Heart left ventricle (tissue), 16 donors: ENCODE measurements around the gene CD151. TPM values are rescaled to one million over a fixed set of nuclear protein-coding genes. Genes with fewer than 3 reads are reported as not detected.

Experiments used
- ATAC-seq, 4 donors: fragments of 200-7000 bp; cut with Tn5 transposase; one replicate each; pipeline ENCODE4 v1.9.1; 2020 to 2022; ENCODE audit warnings: moderate library complexity in 4 of 4, mild to moderate bottlenecking in 3 of 4, moderate number of reproducible peaks in 1 of 4
- DNase-seq, 5 donors: peaks; one replicate each; pipeline ENCODE4 v3.0.0-alpha.2; 2020
- H3K27ac ChIP-seq, 12 donors: fragments of 200-600 bp; sonication (generic) in 4 of 12; one replicate each; pipeline versions ENCODE4 v1.5.0 to v1.8.0; 2016 to 2022; ENCODE audit warnings: mild to moderate bottlenecking in 2 of 12
- H3K27me3 ChIP-seq, 9 donors: fragments of 200-600 bp; sonication (generic) in 2 of 9; one replicate each; pipeline versions ENCODE4 v1.5.1 to v1.8.0; 2016 to 2022; ENCODE audit warnings: mild to moderate bottlenecking in 3 of 9
- H3K36me3 ChIP-seq, 9 donors: fragments of 200-600 bp; sonication (generic) in 2 of 9; one replicate each; pipeline versions ENCODE4 v1.5.0 to v1.8.0; 2018 to 2022; ENCODE audit warnings: mild to moderate bottlenecking in 2 of 9
- H3K4me1 ChIP-seq, 12 donors: fragments of 200-600 bp; sonication (generic) in 4 of 12; one replicate each; pipeline versions ENCODE4 v1.5.0 to v1.8.0; 2016 to 2022; ENCODE audit warnings: mild to moderate bottlenecking in 3 of 12
- H3K4me3 ChIP-seq, 12 donors: fragments of 200-600 bp; sonication (generic) in 4 of 12; one replicate each; pipeline versions ENCODE4 v1.5.0 to v1.8.0; 2017 to 2022; ENCODE audit warnings: mild to moderate bottlenecking in 9 of 12, moderate library complexity in 4 of 12
- H3K9me3 ChIP-seq, 12 donors: fragments of 200-600 bp; sonication (generic) in 4 of 12; one replicate each; pipeline versions ENCODE4 v1.5.0 to v1.8.0; 2016 to 2022; ENCODE audit warnings: mild to moderate bottlenecking in 1 of 12
- POLR2A ChIP-seq, 2 donors: fragments of 450-650 bp; IDR thresholded peaks; one replicate each; pipeline ENCODE4 v1.6.1; 2017; ENCODE audit warnings: antibody characterized with exemption in 2 of 2, mild to moderate bottlenecking in 2 of 2, moderate library complexity in 2 of 2
- WGBS, 4 donors: extraction: QIAGEN DNeasy Blood & Tissue Kit in 2 of 4; methylation state at CpG; one replicate each; pipeline versions ENCODE4 v1.1.5 to v1.1.7; 2013 to 2018; 5-methylcytosine and 5-hydroxymethylcytosine counted together
- intact Hi-C, 10 donors: fragments of 100-400 bp; cut with DNase I; formaldehyde crosslinking; loops; one replicate each; pipeline versions ENCODE4 v1.11.1 to v1.14.2; 2022
- polyA plus RNA-seq, 2 donors: library from polyadenylated mRNA; stranded (reverse); fragments of 200-250 nt; gene quantifications; one replicate each; pipeline ENCODE4 v1.2.3, GENCODE V29; 2013
- total RNA-seq, 9 donors: library from RNA; depleted of rRNA in 2 of 9; stranded (reverse); fragments of >200 nt in 2 of 9; fragmentation: NEBNext Ultra II Directional in 3 of 9; extraction: Animal tissue kit (Norgen Biotek cat#: 25700) in 3 of 9; gene quantifications; one replicate each; pipeline versions ENCODE4 v1.1.0 to v1.2.4, GENCODE V29; 2016 to 2023
- TF ChIP-seq, protein P1 (sequence below), 12 donors: fragments of 200-600 bp; sonication (generic) in 4 of 12; IDR thresholded peaks; one replicate each; pipeline versions ENCODE4 v1.5.0 to v1.8.0; 2018 to 2022; ENCODE audit warnings: antibody characterized with exemption in 12 of 12, mild to moderate bottlenecking in 5 of 12
- donor health status: ischemic (EF 13 %, LVEDD 7.1; RV severe dilation, severe dysfunction).
- donor health status: healthy with polysubstance abuse.
- donor health status: DM: no; HTN: yes; CAD: no.
- donor health status: DM: no; HTN: no; CAD: no.
- donor health status: ischemic (EF 25% LVEDD 6.9; RV normal size, moderate dysfunction).
- donor health status: ischemic (EF 25% LVEDD 5.7; RV mildly dilated, moderate dysfunction).
- donor health status: healthy.
- donor health status: DM: yes; HTN: yes; CAD: no.
- donor health status: ischemic (EF 35%, LVEDD 5.7; RV mildly dilated, moderate dysfunction).
- donor health status: nonischemic (EF 11% LVEDD 7.7; RV severe dilation, severe dysfunction).
- donor health status: DM: yes; HTN: yes; CAD: no.
- donor health status: PGD.
- donor health status: ischemic (EF 29% LVEDD 5.4; RV normal size, mild dysfunction).
- donor health status: nonischemic (EF 23%, LVEDD 6.1; RV moderate dilation, normal function).

Gene CD151
- total and polyA plus RNA-seq, 11 donors, result 323 to 817 (median 477) TPM

DNA sequence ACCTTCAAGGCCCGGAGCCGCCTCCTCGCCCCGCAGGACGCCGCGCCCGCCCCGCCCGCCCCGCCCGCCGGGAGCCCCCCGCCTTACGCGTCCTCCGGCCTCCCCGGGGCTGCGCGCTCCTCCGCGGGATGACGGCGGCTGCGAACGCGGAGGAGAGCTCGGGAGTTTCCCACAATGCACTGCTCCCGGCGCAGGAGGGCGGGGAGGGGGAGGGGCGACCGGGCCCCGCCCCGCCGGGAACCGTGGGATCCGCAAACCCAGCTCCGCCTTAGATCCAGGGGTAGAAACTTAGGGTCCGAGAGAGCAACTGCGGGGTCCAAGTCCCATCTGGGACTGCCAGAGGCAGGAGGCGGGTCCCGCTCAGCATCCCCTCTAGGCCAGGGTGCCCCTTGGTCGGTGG, 42.8 kb upstream of the CD151 start, which contains the start of gene CEND1:
Gene CEND1, minus strand, starts transcription at position 148 of the 400 bp plus-strand sequence. CDS start 1,514 bp downstream, outside the sequence.
- H3K36me3 ChIP-seq, result peaks cover 0 to 30% (median 0%) of the 10 kb centered on the region in 9 donors
- TF ChIP-seq POLR2A (IDR thresholded peaks at IDR 0.05), result no peak
- no peaks in the 10 kb centered on the region for H3K9me3 ChIP-seq
- ATAC-seq (peak in 1 of 4 donors; percentile 47), DNase-seq (peak in 1 of 5 donors; percentile 30)
- H3K27ac ChIP-seq, result no peak within 1 kb of the TSS
- H3K27me3 ChIP-seq, result peaks cover 0 to 22% (median 7%) of the 10 kb centered on the region in 9 donors
- H3K4me3 ChIP-seq, result peak within 1 kb of the TSS in 6 of 12 donors; percentile 10 to 37 (median 30)
- peaks cover 0 to 13% (median under 1%) of the 10 kb centered on the region in 12 donors for H3K4me1 ChIP-seq
- 4 to 40% (median 5%) methylated on average over 4 to 44 of the region's 44 CpGs for WGBS, 4 donors
- intact Hi-C loops, result loop anchor here in 1 of 10 donors (10.0 kb wide), 1 partner anchor 55 kb away; no protein-coding TSS in a partner anchor

DNA sequence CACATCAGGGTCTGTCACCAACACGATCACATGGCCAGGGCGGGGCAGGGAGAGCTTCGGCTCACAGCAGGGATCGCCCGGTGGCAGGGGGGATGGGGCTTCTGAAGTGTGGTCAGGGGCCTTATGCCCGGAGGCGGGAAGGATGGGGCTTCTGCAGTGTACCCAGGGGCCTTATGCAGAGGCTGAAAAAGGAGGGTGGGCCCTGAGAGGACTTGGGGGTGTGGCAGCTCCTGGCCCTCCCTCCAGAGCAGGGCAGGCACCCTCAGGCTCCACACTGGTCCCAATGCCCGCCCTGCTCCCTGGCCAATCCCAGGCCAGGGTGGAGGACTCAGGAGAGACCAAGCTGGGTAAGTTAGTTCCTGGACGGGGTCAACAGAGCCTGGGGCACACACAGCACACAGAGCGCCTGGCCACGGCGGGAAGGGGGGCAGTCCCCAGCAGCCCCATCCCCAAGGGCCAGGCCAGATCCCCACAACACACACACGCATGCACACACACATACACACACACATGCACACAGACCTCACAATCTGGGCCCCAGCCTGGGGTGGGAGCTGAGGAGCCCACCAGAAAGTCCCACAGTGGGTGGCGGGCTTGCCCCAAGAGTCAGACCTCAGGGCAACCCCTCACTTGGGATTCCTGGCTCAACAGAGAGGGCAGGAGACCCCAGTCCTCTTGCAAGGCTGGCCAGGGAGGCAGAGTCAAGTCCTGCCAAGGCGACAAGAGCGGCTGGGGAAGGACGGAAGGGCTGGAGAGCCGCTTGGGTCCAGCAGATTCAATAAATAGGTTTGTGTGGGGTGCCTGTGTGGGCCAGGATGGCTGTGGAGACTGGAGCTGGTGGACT, 41.8 kb upstream of the CD151 start:
- Histone ChIP-seq H3K4me1 (peaks cover 0 to 23% (median 9%) of the 10 kb centered on the region in 12 donors), H3K27me3 (peaks cover 0 to 22% (median 7%) of the 10 kb centered on the region in 9 donors), H3K27ac (no peak overlapping the region), H3K4me3 (no peak overlapping the region), H3K36me3 (peaks cover 0 to 30% (median 0%) of the 10 kb centered on the region in 9 donors), H3K9me3 (no peaks in the 10 kb centered on the region)
- DNase-seq (no peak), ATAC-seq (no peak)
- TF ChIP-seq, protein P1, sequence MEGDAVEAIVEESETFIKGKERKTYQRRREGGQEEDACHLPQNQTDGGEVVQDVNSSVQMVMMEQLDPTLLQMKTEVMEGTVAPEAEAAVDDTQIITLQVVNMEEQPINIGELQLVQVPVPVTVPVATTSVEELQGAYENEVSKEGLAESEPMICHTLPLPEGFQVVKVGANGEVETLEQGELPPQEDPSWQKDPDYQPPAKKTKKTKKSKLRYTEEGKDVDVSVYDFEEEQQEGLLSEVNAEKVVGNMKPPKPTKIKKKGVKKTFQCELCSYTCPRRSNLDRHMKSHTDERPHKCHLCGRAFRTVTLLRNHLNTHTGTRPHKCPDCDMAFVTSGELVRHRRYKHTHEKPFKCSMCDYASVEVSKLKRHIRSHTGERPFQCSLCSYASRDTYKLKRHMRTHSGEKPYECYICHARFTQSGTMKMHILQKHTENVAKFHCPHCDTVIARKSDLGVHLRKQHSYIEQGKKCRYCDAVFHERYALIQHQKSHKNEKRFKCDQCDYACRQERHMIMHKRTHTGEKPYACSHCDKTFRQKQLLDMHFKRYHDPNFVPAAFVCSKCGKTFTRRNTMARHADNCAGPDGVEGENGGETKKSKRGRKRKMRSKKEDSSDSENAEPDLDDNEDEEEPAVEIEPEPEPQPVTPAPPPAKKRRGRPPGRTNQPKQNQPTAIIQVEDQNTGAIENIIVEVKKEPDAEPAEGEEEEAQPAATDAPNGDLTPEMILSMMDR (IDR thresholded peaks at IDR 0.05), result no peak
- no peak for TF ChIP-seq POLR2A (IDR thresholded peaks at IDR 0.05)
- 67 to 69% (median 67%) methylated on average over 15 to 18 of the region's 18 CpGs for WGBS, 4 donors
- intact Hi-C loops, result loop anchor here in 1 of 10 donors (10.0 kb wide), 1 partner anchor 56 kb away; no protein-coding TSS in a partner anchor

DNA sequence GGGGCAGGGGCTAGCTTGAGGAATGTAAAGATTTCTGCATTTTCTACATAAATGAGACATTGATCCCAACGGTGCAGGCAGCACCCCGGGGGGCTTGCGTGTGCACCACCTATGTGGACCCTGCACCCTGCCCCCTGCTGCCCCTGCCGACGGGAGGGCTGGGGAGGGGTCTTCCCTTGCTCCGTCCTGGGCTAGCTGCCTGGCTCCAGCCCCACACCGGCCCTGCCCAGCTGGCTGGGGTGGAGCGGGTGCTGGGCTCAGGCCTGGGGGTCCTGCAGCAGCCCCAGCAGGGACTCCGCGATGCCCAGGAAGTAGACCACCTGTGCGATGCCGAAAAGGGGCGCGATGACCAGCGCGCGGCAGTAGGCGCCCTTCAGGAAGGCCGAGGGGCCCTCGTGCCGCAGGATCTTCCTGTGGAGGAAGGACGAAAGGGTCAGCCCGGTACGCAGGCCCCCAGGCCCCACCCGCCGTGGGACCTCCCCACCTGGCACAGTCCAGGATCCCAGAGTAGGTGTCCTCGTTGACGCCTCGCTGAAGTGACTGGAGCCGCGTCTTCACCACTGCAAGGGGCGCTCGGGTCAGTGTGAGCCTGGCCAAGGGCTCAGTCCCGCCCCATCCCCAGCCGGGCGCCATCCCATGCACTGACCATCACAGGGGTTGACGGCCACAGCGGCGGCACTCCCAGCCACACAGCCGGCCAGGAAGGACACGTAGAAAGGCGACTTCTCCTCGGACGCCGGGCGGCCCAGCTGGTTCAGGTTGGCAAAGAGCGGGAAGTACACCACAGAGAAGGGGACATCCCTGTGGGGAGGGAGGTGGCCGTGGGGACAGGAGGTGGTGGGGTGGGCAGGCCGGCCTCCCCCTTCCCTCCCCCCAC, 40.9 kb upstream of the CD151 start:
- WGBS, 4 donors, result 93 to 95% (median 94%) methylated on average over 34 to 49 of the region's 49 CpGs
- Histone ChIP-seq H3K27me3 (peaks cover 0 to 22% (median 7%) of the 10 kb centered on the region in 9 donors), H3K4me1 (peaks cover 5 to 33% (median 17%) of the 10 kb centered on the region in 12 donors), H3K9me3 (no peaks in the 10 kb centered on the region), H3K36me3 (peaks cover 0 to 30% (median 0%) of the 10 kb centered on the region in 9 donors), H3K4me3 (no peak overlapping the region), H3K27ac (no peak overlapping the region)
- no peak for ATAC-seq
- intact Hi-C loops, result loop anchor here in 1 of 10 donors (10.0 kb wide), 1 partner anchor 57 kb away; no protein-coding TSS in a partner anchor
- no peak for TF ChIP-seq POLR2A (IDR thresholded peaks at IDR 0.05)
- DNase-seq, result no peak

DNA sequence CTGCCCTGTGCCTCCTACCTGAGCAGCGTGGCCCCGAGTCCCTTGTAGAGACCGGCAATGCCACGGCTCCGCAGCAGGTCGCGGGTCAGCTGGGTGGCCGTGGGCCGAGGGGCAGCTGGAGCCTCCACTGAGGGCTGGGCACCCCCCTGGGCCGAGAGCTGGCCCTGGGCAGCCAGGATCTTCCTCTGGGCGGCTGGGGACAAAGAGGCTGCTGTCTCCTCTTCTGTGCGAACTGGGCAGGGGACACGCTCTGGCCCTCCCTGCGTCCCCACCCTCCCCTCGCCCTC, 40.3 kb upstream of the CD151 start:
- ATAC-seq (no peak), DNase-seq (no peak)
- intact Hi-C loops, result loop anchor here in 1 of 10 donors (10.0 kb wide), 1 partner anchor 58 kb away; no protein-coding TSS in a partner anchor
- Histone ChIP-seq H3K27me3 (peaks cover 0 to 22% (median 7%) of the 10 kb centered on the region in 9 donors), H3K4me3 (no peak overlapping the region), H3K4me1 (peaks cover 6 to 39% (median 21%) of the 10 kb centered on the region in 12 donors), H3K9me3 (no peaks in the 10 kb centered on the region), H3K27ac (no peak overlapping the region), H3K36me3 (peaks cover 0 to 30% (median 0%) of the 10 kb centered on the region in 9 donors)
- WGBS, 4 donors, result 95 to 96% (median 95%) methylated on average over 8 to 15 of the region's 15 CpGs
- no peak for TF ChIP-seq POLR2A (IDR thresholded peaks at IDR 0.05)
- TF ChIP-seq, protein P1 (IDR thresholded peaks at IDR 0.05), result no peak
